ENCODE measurements around the gene EMP2. TPM values are rescaled to one million over a fixed set of nuclear protein-coding genes. Genes with fewer than 3 reads are reported as not detected.

The EMP2 gene
- polyA plus RNA-seq, 2 of the 4 experiments (the other 2 are of a cell fraction): 14.2 to 21.4 TPM

DNA sequence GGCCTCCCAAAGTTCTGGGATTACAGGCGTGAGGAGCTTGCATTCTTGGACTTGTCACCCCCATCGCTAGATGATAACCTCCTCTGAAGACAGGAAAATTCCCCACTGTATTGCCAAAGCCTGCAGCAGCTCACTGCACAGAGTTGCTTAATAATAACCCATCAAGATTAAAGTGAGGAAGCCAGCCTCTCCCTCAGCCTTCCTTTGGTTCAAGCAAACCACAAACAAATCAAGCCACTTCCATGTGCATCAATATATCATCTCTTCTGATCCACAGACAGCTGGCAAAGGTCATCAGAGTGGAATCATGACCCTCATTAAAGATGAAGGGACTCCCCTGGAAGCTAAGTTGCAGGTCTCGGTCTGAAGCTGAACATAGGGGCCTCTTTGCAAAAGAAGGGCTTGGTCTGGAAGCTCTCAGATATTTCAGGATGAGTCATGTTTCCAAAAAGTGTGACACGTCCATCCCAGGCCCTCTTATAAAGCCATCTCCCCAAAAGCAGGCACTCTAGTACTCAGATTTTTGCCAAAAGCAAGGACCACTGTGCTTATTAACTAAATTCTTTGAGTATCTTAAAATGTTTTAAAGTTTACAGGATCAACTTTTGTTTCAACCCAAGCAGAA is 4.8 kb downstream of the EMP2 start:
- Histone ChIP-seq H3K9me3 (no peaks in the 10 kb centered on the region), H3K4me2 (no peak overlapping the region), H3K27ac (no peak overlapping the region), H3K4me1 (0 out of 3 replicates have a peak, but pooled peaks cover 4% of the 10 kb centered on the region), H3K4me3 (no peak overlapping the region)
- no peak for ATAC-seq
- ChIA-PET CTCF (interaction anchor here (1.5 kb wide), 1 partner anchor 343 kb away, joined by 5 read pairs; no protein-coding TSS in a partner anchor), POLR2A (no interaction called here)
- no peak for FAIRE-seq
- no peak for DNase-seq (ENCODE audit: low read depth in 1 of 2, low spot score in 1 of 2)
- 79% methylated on average over 4 of the region's 4 CpGs for WGBS (ENCODE audit: missing lambda C conversion rate)
- TF ChIP-seq FOSL2 (IDR thresholded peaks at IDR 0.05) (no peak), FOSL2 (CRISPR knock-in tag; IDR thresholded peaks at IDR 0.05) (0 out of 2 replicates have a peak, but pooled peaks have one; percentile 9), NR3C1 (IDR thresholded peaks at IDR 0.05) (no peak)

DNA sequence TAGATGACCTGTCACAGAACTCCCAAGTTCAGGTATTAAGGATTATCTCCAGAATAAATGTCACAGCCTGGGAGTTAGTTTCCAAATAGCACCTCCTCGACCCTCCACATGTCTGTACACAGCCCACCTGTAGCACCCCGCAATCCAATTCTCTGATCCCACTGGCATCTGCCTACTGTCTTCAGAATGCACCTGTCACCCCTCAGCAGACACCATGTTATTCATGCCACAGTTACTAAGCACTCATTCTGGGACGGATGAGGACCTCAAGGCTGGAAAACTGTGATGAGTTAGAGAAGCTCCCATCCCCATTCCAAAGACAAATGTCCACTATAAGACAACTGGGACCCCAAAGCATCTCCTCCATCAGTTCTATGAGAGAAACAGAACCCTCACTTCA is 7.8 kb downstream of the EMP2 start:
- 73% methylated on average over 3 of the region's 3 CpGs for WGBS (ENCODE audit: missing lambda C conversion rate)
- ATAC-seq (no peak), DNase-seq (ENCODE audit: low read depth in 1 of 2, low spot score in 1 of 2) (no peak), FAIRE-seq (no peak)
- ChIA-PET CTCF (no interaction called here), POLR2A (no interaction called here)
- no peak for TF ChIP-seq RFX5 (IDR thresholded peaks at IDR 0.05)
- no peak for TF ChIP-seq SMC3 (IDR thresholded peaks at IDR 0.05)
- TF ChIP-seq, protein P1, sequence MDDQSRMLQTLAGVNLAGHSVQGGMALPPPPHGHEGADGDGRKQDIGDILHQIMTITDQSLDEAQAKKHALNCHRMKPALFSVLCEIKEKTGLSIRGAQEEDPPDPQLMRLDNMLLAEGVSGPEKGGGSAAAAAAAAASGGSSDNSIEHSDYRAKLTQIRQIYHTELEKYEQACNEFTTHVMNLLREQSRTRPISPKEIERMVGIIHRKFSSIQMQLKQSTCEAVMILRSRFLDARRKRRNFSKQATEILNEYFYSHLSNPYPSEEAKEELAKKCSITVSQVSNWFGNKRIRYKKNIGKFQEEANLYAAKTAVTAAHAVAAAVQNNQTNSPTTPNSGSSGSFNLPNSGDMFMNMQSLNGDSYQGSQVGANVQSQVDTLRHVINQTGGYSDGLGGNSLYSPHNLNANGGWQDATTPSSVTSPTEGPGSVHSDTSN (IDR thresholded peaks at IDR 0.05): no peak
- TF ChIP-seq, protein P2, sequence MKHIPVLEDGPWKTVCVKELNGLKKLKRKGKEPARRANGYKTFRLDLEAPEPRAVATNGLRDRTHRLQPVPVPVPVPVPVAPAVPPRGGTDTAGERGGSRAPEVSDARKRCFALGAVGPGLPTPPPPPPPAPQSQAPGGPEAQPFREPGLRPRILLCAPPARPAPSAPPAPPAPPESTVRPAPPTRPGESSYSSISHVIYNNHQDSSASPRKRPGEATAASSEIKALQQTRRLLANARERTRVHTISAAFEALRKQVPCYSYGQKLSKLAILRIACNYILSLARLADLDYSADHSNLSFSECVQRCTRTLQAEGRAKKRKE (CRISPR knock-in tag; IDR thresholded peaks at IDR 0.05; ENCODE audit: low read depth): no peak
- TF ChIP-seq NPAS2 (CRISPR knock-in tag; IDR thresholded peaks at IDR 0.05; ENCODE audit: borderline replicate concordance): no peak
- TF ChIP-seq, protein P3, sequence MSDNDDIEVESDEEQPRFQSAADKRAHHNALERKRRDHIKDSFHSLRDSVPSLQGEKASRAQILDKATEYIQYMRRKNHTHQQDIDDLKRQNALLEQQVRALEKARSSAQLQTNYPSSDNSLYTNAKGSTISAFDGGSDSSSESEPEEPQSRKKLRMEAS (IDR thresholded peaks at IDR 0.05): no peak
- TF ChIP-seq MAZ (IDR thresholded peaks at IDR 0.05; ENCODE audit: borderline replicate concordance, low read depth, low read length): no peak
- no peak for TF ChIP-seq CBX8 (IDR thresholded peaks at IDR 0.05)
- no peak for TF ChIP-seq RNF2 (IDR thresholded peaks at IDR 0.05; ENCODE audit: borderline replicate concordance, low read depth)
- TF ChIP-seq NR3C1 (IDR thresholded peaks at IDR 0.05): no peak
- no peak for TF ChIP-seq HEYL (CRISPR knock-in tag; IDR thresholded peaks at IDR 0.05)
- TF ChIP-seq CHD4 (IDR thresholded peaks at IDR 0.05; ENCODE audit: borderline replicate concordance): no peak
- no peak for TF ChIP-seq PHF8 (IDR thresholded peaks at IDR 0.05; ENCODE audit: borderline replicate concordance, low read depth)
- TF ChIP-seq RCOR1 (IDR thresholded peaks at IDR 0.05; ENCODE audit: low read depth, low read length): no peak
- TF ChIP-seq ESRRA (IDR thresholded peaks at IDR 0.05; ENCODE audit: borderline replicate concordance, low read length): no peak
- TF ChIP-seq HOXA7 (CRISPR knock-in tag; IDR thresholded peaks at IDR 0.05): no peak
- H3K27ac ChIP-seq: no peak overlapping the region
- no peak overlapping the region for H3K4me2 ChIP-seq
- H3K4me1 ChIP-seq: no peaks in the 10 kb centered on the region
- H3K9me3 ChIP-seq: no peaks in the 10 kb centered on the region
- no peak overlapping the region for H3K4me3 ChIP-seq

DNA sequence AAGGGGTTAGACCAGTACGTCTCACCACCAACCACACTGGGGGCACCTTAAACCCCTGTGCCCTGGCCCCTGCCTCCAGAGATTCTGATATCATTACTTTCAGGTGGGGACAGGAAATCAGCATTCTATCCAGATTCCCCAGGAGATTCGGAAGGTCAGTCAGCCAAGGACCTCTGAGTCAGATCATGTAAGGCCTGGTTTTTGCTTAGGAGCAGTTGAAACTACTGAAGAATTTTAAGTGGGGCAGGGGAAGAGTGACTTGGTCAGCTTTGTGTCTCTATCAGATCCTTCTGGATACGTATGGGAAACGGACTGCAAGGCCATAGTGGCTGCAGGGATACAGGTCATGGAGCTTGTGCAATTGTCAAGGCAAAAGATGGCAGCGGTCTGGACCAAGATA is 9.0 kb downstream of the EMP2 start:
- Histone ChIP-seq H3K4me3 (no peak overlapping the region), H3K4me1 (no peaks in the 10 kb centered on the region), H3K9me3 (no peaks in the 10 kb centered on the region), H3K4me2 (no peak overlapping the region), H3K27ac (no peak overlapping the region)
- DNase-seq (ENCODE audit: low read depth in 1 of 2, low spot score in 1 of 2): no peak
- no peak for FAIRE-seq
- CTCF ChIA-PET: interaction anchor here (0.6 to 3.8 kb wide), 2 partner anchors 9 to 22 kb away, joined by 3 to 15 read pairs; partner anchors contain the start of gene EMP2
- no peak for TF ChIP-seq JUNB (IDR thresholded peaks at IDR 0.05)
- no peak for TF ChIP-seq EHMT2 (IDR thresholded peaks at IDR 0.05; ENCODE audit: low read depth)
- no peak for TF ChIP-seq NPAS2 (CRISPR knock-in tag; IDR thresholded peaks at IDR 0.05; ENCODE audit: borderline replicate concordance)
- no peak for TF ChIP-seq SMC3 (IDR thresholded peaks at IDR 0.05)
- TF ChIP-seq RARB (CRISPR knock-in tag; IDR thresholded peaks at IDR 0.05): no peak
- TF ChIP-seq, protein P4, sequence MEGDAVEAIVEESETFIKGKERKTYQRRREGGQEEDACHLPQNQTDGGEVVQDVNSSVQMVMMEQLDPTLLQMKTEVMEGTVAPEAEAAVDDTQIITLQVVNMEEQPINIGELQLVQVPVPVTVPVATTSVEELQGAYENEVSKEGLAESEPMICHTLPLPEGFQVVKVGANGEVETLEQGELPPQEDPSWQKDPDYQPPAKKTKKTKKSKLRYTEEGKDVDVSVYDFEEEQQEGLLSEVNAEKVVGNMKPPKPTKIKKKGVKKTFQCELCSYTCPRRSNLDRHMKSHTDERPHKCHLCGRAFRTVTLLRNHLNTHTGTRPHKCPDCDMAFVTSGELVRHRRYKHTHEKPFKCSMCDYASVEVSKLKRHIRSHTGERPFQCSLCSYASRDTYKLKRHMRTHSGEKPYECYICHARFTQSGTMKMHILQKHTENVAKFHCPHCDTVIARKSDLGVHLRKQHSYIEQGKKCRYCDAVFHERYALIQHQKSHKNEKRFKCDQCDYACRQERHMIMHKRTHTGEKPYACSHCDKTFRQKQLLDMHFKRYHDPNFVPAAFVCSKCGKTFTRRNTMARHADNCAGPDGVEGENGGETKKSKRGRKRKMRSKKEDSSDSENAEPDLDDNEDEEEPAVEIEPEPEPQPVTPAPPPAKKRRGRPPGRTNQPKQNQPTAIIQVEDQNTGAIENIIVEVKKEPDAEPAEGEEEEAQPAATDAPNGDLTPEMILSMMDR (IDR thresholded peaks at IDR 0.05): no peak
- TF ChIP-seq KDM5A (IDR thresholded peaks at IDR 0.05): no peak
- TF ChIP-seq, protein P1 (IDR thresholded peaks at IDR 0.05): no peak
- TF ChIP-seq KDM1A (IDR thresholded peaks at IDR 0.05; ENCODE audit: low read depth): no peak
- TF ChIP-seq, protein P5, sequence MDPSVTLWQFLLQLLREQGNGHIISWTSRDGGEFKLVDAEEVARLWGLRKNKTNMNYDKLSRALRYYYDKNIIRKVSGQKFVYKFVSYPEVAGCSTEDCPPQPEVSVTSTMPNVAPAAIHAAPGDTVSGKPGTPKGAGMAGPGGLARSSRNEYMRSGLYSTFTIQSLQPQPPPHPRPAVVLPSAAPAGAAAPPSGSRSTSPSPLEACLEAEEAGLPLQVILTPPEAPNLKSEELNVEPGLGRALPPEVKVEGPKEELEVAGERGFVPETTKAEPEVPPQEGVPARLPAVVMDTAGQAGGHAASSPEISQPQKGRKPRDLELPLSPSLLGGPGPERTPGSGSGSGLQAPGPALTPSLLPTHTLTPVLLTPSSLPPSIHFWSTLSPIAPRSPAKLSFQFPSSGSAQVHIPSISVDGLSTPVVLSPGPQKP (IDR thresholded peaks at IDR 0.05; ENCODE audit: low read depth, low read length): no peak
- ATAC-seq: no peak
- WGBS (ENCODE audit: missing lambda C conversion rate): 65% methylated on average over 5 of the region's 5 CpGs
- POLR2A ChIA-PET: no interaction called here

Data from A549 (cell line).